ENCODE results near the gene PECR.

Gene PECR

GRCh38 chr2:216047397-216047796, 34.2 kb downstream of the PECR start:
- Mint-ChIP-seq H3K36me3 (ENCODE audit: low read depth) (peaks cover 32% of the 10 kb centered on the region), H3K27me3 (ENCODE audit: low read depth) (no peaks in the 10 kb centered on the region), H3K9me3 (no peaks in the 10 kb centered on the region), H3K4me1 (ENCODE audit: low read depth) (peaks cover 6% of the 10 kb centered on the region), H3K27ac (no peak overlapping the region), H3K4me3 (no peak overlapping the region)
- DNase-seq (ENCODE audit: low spot score) = no peak

- no peak for DNase-seq (ENCODE audit: low spot score)
- Mint-ChIP-seq H3K4me1 (ENCODE audit: low read depth) (peaks cover 6% of the 10 kb centered on the region), H3K36me3 (ENCODE audit: low read depth) (peaks cover 26% of the 10 kb centered on the region), H3K4me3 (no peak overlapping the region), H3K27me3 (ENCODE audit: low read depth) (no peaks in the 10 kb centered on the region), H3K9me3 (no peaks in the 10 kb centered on the region), H3K27ac (no peak overlapping the region)
Observed at GRCh38 chr2:216044883-216045486, 36.6 kb downstream of the PECR start.

- Mint-ChIP-seq H3K27me3 (ENCODE audit: low read depth) (no peaks in the 10 kb centered on the region), H3K4me1 (ENCODE audit: low read depth) (peaks cover 6% of the 10 kb centered on the region), H3K9me3 (no peaks in the 10 kb centered on the region), H3K4me3 (no peak overlapping the region), H3K36me3 (ENCODE audit: low read depth) (peaks cover 24% of the 10 kb centered on the region), H3K27ac (no peak overlapping the region)
- DNase-seq (ENCODE audit: low spot score) = no peak
Observed at GRCh38 chr2:216043949-216044348, 37.7 kb downstream of the PECR start.

- Mint-ChIP-seq H3K4me3 (no peak overlapping the region), H3K36me3 (ENCODE audit: low read depth) (peaks cover 25% of the 10 kb centered on the region), H3K27me3 (ENCODE audit: low read depth) (no peaks in the 10 kb centered on the region), H3K4me1 (ENCODE audit: low read depth) (peaks cover 6% of the 10 kb centered on the region), H3K9me3 (no peaks in the 10 kb centered on the region), H3K27ac (no peak overlapping the region)
- DNase-seq (ENCODE audit: low spot score) = no peak
Observed at GRCh38 chr2:216041438-216041837, 40.2 kb downstream of the PECR start.

GRCh38 chr2:216039918-216040317, 41.7 kb downstream of the PECR start:
- H3K27ac Mint-ChIP-seq = no peak overlapping the region
- H3K4me1 Mint-ChIP-seq (ENCODE audit: low read depth) = no peaks in the 10 kb centered on the region
- H3K27me3 Mint-ChIP-seq (ENCODE audit: low read depth) = no peaks in the 10 kb centered on the region
- no peak for DNase-seq (ENCODE audit: low spot score)
- no peak overlapping the region for H3K4me3 Mint-ChIP-seq
- peaks cover 21% of the 10 kb centered on the region for H3K36me3 Mint-ChIP-seq (ENCODE audit: low read depth)
- no peaks in the 10 kb centered on the region for H3K9me3 Mint-ChIP-seq

- Mint-ChIP-seq H3K27me3 (ENCODE audit: low read depth) (no peaks in the 10 kb centered on the region), H3K4me1 (ENCODE audit: low read depth) (peaks cover 27% of the 10 kb centered on the region), H3K4me3 (no peak overlapping the region), H3K27ac (peak overlapping the region; percentile 32), H3K36me3 (ENCODE audit: low read depth) (peaks cover 24% of the 10 kb centered on the region), H3K9me3 (no peaks in the 10 kb centered on the region)
- peak; percentile 63 for DNase-seq (ENCODE audit: low spot score)
Observed at GRCh38 chr2:216034065-216034464, 47.5 kb downstream of the PECR start.

- no peak for DNase-seq (ENCODE audit: low spot score)
- Mint-ChIP-seq H3K27ac (no peak overlapping the region), H3K4me3 (no peak overlapping the region), H3K4me1 (ENCODE audit: low read depth) (peaks cover 27% of the 10 kb centered on the region), H3K27me3 (ENCODE audit: low read depth) (no peaks in the 10 kb centered on the region), H3K9me3 (no peaks in the 10 kb centered on the region), H3K36me3 (ENCODE audit: low read depth) (peaks cover 24% of the 10 kb centered on the region)
Observed at GRCh38 chr2:216033403-216033802, 48.2 kb downstream of the PECR start.

- Mint-ChIP-seq H3K4me1 (ENCODE audit: low read depth) (peaks cover 27% of the 10 kb centered on the region), H3K27ac (peak overlapping the region; percentile 83), H3K4me3 (peak overlapping the region; percentile 20), H3K36me3 (ENCODE audit: low read depth) (peaks cover 19% of the 10 kb centered on the region), H3K27me3 (ENCODE audit: low read depth) (no peaks in the 10 kb centered on the region), H3K9me3 (no peaks in the 10 kb centered on the region)
- no peak for DNase-seq (ENCODE audit: low spot score)
Observed at GRCh38 chr2:216031960-216032689, 49.5 kb downstream of the PECR start.

- H3K9me3 Mint-ChIP-seq = no peaks in the 10 kb centered on the region
- H3K27me3 Mint-ChIP-seq (ENCODE audit: low read depth) = no peaks in the 10 kb centered on the region
- peak overlapping the region; percentile 79 for H3K27ac Mint-ChIP-seq
- no peak overlapping the region for H3K4me3 Mint-ChIP-seq
- H3K4me1 Mint-ChIP-seq (ENCODE audit: low read depth) = peaks cover 27% of the 10 kb centered on the region
- peaks cover 19% of the 10 kb centered on the region for H3K36me3 Mint-ChIP-seq (ENCODE audit: low read depth)
- DNase-seq (ENCODE audit: low spot score) = no peak
Observed at GRCh38 chr2:216030216-216030615, 51.4 kb downstream of the PECR start.

- Mint-ChIP-seq H3K36me3 (ENCODE audit: low read depth) (peaks cover 18% of the 10 kb centered on the region), H3K27ac (no peak overlapping the region)
- no peak for DNase-seq (ENCODE audit: low spot score)
Observed at GRCh38 chr2:216029416-216030129, 52.0 kb downstream of the PECR start.

GRCh38 chr2:216024779-216025336, 56.8 kb downstream of the PECR start:
- peaks cover 5% of the 10 kb centered on the region for H3K36me3 Mint-ChIP-seq (ENCODE audit: low read depth)
- H3K9me3 Mint-ChIP-seq = no peaks in the 10 kb centered on the region
- H3K27me3 Mint-ChIP-seq (ENCODE audit: low read depth) = no peaks in the 10 kb centered on the region
- DNase-seq (ENCODE audit: low spot score) = no peak
- H3K4me3 Mint-ChIP-seq = no peak overlapping the region
- no peaks in the 10 kb centered on the region for H3K4me1 Mint-ChIP-seq (ENCODE audit: low read depth)
- H3K27ac Mint-ChIP-seq = no peak overlapping the region

More at GRCh38 chr2:216029416-216030129, 52.0 kb downstream of the PECR start:
- H3K4me3 Mint-ChIP-seq = no peak overlapping the region
- H3K4me1 Mint-ChIP-seq (ENCODE audit: low read depth) = peaks cover 27% of the 10 kb centered on the region
- no peaks in the 10 kb centered on the region for H3K9me3 Mint-ChIP-seq
- H3K27me3 Mint-ChIP-seq (ENCODE audit: low read depth) = no peaks in the 10 kb centered on the region

GRCh38 chr2:216023055-216023648, 58.5 kb downstream of the PECR start:
- no peaks in the 10 kb centered on the region for H3K27me3 Mint-ChIP-seq (ENCODE audit: low read depth)
- H3K4me1 Mint-ChIP-seq (ENCODE audit: low read depth) = peaks cover 3% of the 10 kb centered on the region
- H3K4me3 Mint-ChIP-seq = no peak overlapping the region
- DNase-seq (ENCODE audit: low spot score) = peak; percentile 27
- no peak overlapping the region for H3K27ac Mint-ChIP-seq
- peaks cover 4% of the 10 kb centered on the region for H3K36me3 Mint-ChIP-seq (ENCODE audit: low read depth)
- H3K9me3 Mint-ChIP-seq = peaks cover 4% of the 10 kb centered on the region

GRCh38 chr2:216021768-216022565, 59.6 kb downstream of the PECR start:
- Mint-ChIP-seq H3K27me3 (ENCODE audit: low read depth) (no peaks in the 10 kb centered on the region), H3K4me3 (no peak overlapping the region), H3K36me3 (ENCODE audit: low read depth) (peaks cover 6% of the 10 kb centered on the region), H3K9me3 (peaks cover 4% of the 10 kb centered on the region), H3K4me1 (ENCODE audit: low read depth) (peaks cover 10% of the 10 kb centered on the region), H3K27ac (no peak overlapping the region)
- no peak for DNase-seq (ENCODE audit: low spot score)

Measured in T-helper 2 cell treated with Interferon-gamma antibody and Interleukin-4, amounts not matched to agents 5 μg/mL and 100 μg/mL, for 36 hours (primary cell).